Suppressor macrophage treated with lipopolysaccharide for 1 hour (primary cell): Measurements from ENCODE around the gene CCDC187.

Source experiments
- DNase-seq, 3 donors: peaks; one replicate each; pipeline ENCODE4 v3.0.0-alpha.2; 2020 to 2022

Gene CCDC187

GRCh38 chr9:136265561-136266355, 38.1 kb downstream of the CCDC187 start:
- DNase-seq = no peak

DNA sequence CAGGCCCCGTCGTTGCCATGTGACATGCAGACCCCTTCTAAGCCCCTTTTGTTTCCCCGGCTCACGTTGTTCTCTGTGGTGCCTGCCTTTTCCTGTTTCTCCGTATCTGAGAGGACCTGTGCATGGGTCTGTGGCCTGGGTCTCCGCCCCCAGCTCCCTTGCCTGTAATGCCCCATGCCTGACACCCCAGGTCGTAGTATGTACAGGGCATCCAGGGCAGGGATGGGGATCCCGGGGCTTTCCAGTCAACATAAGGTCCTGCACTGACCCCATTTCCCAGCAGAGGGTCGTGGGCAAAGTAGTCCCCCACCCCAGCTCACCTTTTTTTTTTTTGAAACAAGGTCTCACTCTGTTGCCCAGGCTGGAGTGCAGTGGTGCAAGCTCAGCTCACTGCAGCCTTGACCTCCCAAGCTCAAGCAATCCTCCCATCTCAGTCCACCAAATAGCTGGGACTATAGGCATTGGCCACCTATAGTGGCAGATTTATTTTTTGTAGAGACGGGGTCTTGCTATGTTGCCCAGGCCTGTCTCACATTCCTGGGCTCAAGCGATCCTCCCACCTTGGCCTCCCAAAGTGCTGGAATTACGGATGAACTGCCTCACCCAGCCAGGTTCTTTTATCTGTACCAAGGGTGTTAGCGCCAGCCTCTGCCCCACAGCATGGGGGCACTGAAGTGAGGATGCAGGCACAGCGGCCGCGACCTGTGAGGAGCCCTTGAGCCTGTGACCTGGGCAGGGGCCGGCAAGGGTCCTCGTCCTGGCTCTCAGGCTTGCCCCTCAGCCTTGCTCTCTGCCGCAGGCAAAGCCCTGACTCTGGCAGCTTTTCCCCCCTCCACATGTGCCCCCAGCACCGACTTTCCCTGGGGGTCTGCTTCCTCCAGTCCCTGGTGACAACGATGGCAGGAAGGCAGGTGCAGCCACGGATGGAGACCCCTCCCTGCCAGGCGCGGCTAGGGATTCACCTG, 39.2 kb downstream of the CCDC187 start:
- no peak for DNase-seq

DNA sequence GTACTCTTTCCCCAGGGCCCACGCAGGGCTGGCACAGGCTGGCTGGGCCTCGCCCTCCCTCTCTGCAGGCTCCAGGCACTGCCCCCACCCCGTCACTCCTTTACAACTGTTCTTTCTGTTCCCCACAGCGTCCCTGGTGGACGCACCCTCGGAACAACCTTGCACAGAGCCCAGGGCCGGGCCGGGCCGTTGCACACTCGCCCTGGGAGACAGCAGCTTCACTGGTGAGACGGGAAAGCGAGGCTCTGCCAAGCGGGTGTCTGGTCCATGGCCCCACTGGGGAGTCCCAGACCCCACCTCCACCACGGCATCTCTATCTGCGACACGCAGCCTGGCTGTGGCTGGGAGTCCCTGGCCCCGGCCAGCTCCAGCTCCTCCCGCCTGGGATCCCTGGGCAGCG, 39.9 kb downstream of the CCDC187 start:
- no peak for DNase-seq

- DNase-seq = no peak
Measured at GRCh38 chr9:136262671-136263178, 41.2 kb downstream of the CCDC187 start.

DNA sequence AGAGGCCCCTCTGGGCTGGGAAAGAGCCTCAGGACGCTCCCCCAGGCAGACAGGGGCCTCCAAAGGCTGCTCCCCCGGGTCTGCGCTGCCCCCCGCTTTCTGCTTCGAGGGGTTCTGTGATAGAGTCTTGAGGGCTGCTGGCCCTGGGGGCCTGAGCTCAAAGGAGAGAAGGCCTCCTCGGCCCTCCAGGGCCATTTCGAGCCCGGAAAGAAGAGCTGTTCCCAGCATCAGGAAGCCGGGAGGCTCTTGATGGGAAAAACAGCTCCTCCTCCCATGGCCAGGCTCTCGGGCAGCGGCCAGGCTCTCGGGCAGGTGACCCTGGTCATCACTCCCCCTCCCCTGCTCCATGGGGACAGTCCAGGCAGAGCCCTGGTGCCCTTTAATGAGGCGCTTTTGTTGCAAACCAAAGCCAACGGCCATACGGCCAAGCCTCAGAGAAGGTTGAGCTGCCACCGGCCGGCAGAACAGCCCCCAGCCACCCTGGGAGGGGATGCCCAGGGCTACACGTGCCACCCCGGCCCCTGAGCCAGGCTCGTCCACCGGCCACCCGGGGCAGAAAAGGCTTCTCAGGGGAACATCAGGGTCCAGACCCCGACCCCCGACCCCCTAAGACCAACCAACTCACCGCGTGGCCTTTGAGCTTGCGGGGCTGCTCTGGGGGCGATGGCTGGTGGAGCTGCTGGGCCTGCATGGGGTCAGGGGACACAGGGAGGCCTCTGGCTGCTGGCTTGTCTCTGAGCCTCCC, 42.0 kb downstream of the CCDC187 start:
- DNase-seq = no peak

DNA sequence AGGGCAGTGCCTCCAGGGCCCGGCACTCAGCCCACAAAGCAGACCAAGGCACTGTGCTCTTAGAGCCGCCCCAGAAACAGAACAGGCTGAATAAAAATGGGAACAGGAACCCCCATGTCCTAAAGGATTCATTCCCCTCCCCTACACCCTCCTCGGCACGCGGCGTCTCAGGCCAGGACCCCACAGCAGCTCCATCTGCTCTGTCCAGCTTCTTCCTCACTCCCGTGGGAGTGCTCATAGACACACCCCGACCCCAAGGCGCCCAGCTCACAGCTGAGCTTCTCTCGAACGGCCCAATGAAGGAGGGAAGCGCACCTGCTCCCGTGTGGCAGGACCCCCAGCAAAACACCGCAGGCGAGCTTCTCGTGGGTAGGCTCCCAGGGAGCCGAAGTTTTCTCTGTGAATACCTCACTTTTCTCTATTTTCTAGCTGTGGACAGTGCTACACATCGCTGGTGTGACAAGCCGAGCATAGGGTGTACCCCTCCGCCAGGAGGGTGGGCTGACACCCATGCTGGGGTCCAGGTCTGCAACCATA, 42.9 kb downstream of the CCDC187 start:
- DNase-seq = no peak

- no peak for DNase-seq
Measured at GRCh38 chr9:136260521-136260920, 43.4 kb downstream of the CCDC187 start.

GRCh38 chr9:136259836-136260235, 44.1 kb downstream of the CCDC187 start:
- DNase-seq = no peak

DNA sequence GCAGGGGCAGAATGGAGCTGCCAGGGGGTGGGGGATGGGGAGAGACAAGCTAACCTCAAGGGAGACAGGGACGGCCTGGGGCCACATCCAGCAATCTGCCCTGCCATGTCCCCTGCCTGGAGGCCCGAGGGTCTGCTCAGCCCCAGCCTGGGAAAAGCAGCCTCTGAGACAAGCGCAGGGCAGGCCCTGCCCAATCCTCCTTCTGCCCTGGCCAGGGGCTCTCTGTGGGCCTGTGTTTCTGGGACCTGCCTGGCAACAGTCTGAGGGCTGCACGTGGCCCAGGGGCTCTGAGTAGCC, 44.4 kb downstream of the CCDC187 start:
- DNase-seq = no peak

GRCh38 chr9:136258786-136259516, 44.9 kb downstream of the CCDC187 start:
- no peak for DNase-seq

DNA sequence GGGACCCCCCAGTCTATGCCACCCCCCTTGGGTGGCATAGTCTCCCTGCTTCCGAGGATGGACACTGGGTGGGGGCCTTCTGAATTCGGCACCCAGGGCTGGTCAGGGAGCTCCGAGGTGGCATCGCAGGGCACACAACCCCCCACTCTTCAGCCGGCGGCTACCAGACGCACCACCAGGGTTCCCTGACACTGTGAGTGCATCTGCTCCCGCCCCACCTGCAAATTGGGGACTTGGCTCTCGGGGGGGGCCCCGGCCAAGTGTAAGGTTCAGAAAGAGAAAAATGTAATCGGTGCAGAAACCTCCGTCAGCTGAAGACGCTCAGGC, 45.6 kb downstream of the CCDC187 start:
- DNase-seq = no peak

DNA sequence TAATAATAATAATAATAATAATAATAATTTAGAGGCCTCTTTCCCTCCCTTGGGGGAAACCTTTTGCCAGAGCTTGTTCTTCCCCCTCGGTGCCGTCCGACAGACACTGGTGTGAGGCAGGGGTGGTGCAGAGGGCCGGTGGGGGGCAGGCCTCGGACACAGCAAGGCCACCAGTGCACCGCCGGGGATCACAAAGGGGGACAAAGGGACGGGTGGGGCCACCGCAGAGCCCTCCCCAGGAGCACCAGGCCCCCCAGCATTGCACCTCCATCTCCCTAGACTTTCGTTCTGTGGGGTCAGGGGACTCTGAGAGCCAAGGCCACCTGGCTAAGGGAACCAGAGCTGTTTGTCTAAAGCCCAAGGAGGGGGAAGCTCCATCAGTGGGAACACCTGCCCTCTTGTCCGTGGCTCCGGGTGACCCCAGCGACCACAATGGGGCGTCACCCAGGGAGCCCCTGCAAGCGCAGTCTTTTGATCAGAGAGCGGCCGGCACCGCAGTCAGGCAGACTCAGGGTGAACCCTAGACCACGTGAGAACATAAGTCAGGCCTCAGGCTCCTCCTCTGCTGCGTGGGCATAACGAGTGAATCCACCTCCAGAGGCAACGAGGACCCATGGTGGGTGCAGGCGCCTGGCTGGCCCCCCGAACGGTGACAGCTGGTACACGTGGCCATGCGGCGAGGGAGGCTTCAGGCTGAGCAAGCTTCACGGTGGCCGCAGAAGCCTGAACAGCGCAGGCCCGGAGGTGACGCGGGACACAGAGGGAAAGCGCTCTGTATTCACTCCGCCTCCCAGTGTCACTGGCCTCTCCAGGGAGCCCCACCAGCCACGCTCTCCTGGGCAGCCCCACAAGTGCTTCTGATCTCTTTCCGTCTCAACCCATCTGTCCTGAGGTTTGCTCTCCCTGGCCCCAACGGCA, 46.3 kb downstream of the CCDC187 start:
- DNase-seq = no peak

GRCh38 chr9:136255896-136256890, 47.7 kb downstream of the CCDC187 start:
- DNase-seq = no peak

GRCh38 chr9:136255166-136255538, 48.7 kb downstream of the CCDC187 start:
- peak; percentile 44 to 67 (median 57) for DNase-seq

GRCh38 chr9:136254381-136255165, 49.3 kb downstream of the CCDC187 start:
- no peak for DNase-seq

GRCh38 chr9:136253246-136254130, 50.4 kb downstream of the CCDC187 start:
- DNase-seq = no peak

GRCh38 chr9:136252846-136253245, 51.0 kb downstream of the CCDC187 start:
- no peak for DNase-seq

DNA sequence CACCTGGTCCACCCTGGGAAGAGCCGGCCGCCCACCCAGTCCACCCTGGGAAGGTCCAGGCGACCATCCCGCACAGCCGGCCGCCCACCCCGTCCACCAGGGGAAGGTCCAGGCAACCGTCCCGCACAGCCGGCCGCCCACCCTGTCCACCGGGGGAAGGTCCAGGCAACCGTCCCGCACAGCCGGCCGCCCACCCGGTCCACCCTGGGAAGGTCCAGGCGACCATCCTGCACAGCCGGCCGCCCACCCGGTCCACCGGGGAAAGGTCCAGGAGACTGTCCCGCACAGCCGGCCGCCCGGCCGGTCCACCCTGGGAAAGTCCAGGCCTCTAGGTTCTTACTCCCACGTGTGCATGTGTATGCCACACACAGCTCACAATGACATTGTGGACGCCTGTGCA, 51.6 kb downstream of the CCDC187 start:
- DNase-seq = no peak
